Mucosa of rectum (tissue), 2 donors: ENCODE measurements around the gene AP1G1.

Source experiments
- H3K27ac ChIP-seq, 2 donors: one replicate each; pipeline ENCODE4 v1.7.0; 2013; ENCODE audit warnings: inconsistent platforms in 2 of 2, low read depth in 2 of 2, low read length in 2 of 2
- H3K27me3 ChIP-seq, 2 donors: one replicate each; pipeline ENCODE4 v1.7.0; 2013; ENCODE audit warnings: low read length in 2 of 2; ENCODE audit not compliant: control insufficient read depth in 2 of 2, insufficient read depth in 2 of 2
- H3K36me3 ChIP-seq, 2 donors: one replicate each; pipeline ENCODE4 v1.7.0; 2013; ENCODE audit warnings: low read length in 2 of 2; ENCODE audit not compliant: control insufficient read depth in 2 of 2, insufficient read depth in 2 of 2
- H3K4me1 ChIP-seq, 2 donors: one replicate each; pipeline ENCODE4 v1.7.0; 2013; ENCODE audit warnings: low read length in 2 of 2, mild to moderate bottlenecking in 1 of 2; ENCODE audit not compliant: control insufficient read depth in 2 of 2, insufficient read depth in 2 of 2
- H3K4me3 ChIP-seq, 2 donors: one replicate each; pipeline ENCODE4 v1.7.0; 2013; ENCODE audit warnings: low read length in 2 of 2
- H3K9ac ChIP-seq, 2 donors: one replicate each; pipeline ENCODE4 v1.7.0; 2013; ENCODE audit warnings: low read length in 2 of 2, low read depth in 1 of 2, mild to moderate bottlenecking in 1 of 2
- H3K9me3 ChIP-seq, 2 donors: one replicate each; pipeline ENCODE4 v1.7.0; 2013; ENCODE audit warnings: low read length in 2 of 2; ENCODE audit not compliant: control insufficient read depth in 2 of 2
- donor health status: healthy.
- donor health status: Normal muscosa, but diverticular disease.

Gene AP1G1

DNA sequence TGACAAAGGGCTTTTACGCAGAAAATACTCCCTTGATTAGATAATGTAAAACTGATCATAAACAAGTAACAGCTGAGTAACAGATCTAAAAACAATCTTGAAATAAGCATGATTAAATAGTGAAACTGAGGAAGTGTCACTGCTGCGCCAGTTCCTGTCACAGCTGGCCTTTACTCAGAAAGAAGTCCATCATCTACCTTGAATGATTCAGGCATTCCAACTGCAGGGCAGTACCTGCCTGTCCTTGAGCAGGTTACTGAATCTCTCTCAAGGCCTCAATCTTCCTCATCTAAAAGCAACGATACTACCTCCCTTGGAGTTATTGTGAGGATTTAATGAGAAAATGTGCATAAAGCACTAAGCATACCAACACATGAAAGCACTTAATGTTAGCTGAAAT lies 96.8 kb downstream of the AP1G1 start:
- Histone ChIP-seq H3K27ac (no peak overlapping the region), H3K4me3 (no peak overlapping the region), H3K9me3 (no peaks in the 10 kb centered on the region), H3K36me3 (peaks cover 8 to 9% of the 10 kb centered on the region in 2 donors), H3K4me1 (peaks cover 12 to 26% of the 10 kb centered on the region in 2 donors), H3K27me3 (no peaks in the 10 kb centered on the region), H3K9ac (no peak overlapping the region)

DNA sequence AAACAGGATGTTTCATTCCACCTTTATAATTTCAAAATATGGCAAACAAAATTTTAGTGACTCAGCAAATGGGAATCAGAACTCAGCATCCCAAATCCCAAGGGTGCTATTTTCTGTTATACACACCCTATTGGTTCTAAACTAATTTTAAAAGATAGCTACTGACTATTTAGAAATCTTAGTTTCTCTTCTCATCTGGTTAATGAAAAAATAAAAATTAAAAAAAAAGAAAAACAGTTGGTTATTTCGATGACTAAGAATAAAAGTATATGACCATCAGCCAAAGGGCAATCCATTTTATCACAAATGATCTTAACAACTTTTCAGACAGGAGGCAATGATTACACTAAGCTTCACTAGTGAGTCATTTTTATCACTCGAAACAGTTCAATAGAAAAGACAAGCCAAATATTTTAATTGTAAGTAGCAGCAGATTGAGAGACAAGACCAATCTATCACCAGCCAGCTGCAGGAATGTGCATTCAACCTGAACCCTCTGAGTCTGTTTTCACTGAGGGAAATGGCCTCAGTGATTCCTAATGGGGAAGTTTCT lies 99.3 kb downstream of the AP1G1 start:
- Histone ChIP-seq H3K9ac (no peak overlapping the region), H3K4me1 (peaks cover 12 to 26% of the 10 kb centered on the region in 2 donors), H3K9me3 (no peaks in the 10 kb centered on the region), H3K36me3 (peaks cover 4 to 6% of the 10 kb centered on the region in 2 donors), H3K27ac (peak overlapping the region; percentile 38 to 53), H3K4me3 (no peak overlapping the region), H3K27me3 (no peaks in the 10 kb centered on the region)

DNA sequence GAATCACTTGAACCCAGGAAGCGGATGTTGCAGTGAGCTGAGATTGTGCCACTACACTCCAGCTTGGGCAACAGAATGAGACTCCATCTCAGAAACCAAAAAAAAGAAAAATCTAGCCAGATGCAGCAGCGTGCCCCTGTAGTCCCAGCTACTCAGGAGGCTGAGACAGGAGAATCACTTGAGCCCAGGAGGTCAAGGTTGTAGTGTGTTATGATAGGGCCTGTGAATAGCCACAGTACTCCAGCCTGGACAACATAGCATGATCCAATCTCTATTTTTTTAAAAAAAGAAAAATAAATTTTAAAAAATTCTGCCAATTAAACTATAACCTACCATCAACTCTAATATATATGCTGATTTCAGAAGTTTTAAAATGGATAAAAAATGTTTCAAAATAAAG lies 99.9 kb downstream of the AP1G1 start:
- H3K27ac ChIP-seq, result peak overlapping the region in 1 of 2 donors; percentile 12
- H3K9ac ChIP-seq, result no peak overlapping the region
- peaks cover 4% of the 10 kb centered on the region in 2 donors for H3K36me3 ChIP-seq

DNA sequence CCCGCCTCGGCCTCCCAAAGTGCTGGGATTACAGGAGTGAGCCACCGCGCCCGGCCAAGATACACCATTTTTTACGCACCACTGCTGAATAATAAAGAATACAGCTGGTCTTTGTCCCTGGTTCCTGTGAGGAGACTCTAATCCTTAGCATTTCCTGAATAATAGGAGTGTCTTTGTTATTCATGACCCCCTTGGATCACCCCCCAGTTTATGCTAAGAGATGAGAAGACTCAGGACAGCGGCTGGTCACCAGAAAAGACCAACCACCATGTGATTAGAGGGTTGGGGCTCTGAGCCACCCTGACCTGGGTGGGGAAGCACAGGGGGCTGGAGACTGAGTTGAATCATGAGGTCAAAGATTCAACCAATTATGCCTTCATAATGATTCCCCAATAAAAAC lies 101.4 kb downstream of the AP1G1 start:
- H3K27me3 ChIP-seq, result no peaks in the 10 kb centered on the region
- H3K4me1 ChIP-seq, result peaks cover 12 to 26% of the 10 kb centered on the region in 2 donors
- H3K9ac ChIP-seq, result peak overlapping the region in 1 of 2 donors; percentile 17
- no peak overlapping the region for H3K4me3 ChIP-seq
- H3K9me3 ChIP-seq, result no peaks in the 10 kb centered on the region
- peak overlapping the region in 1 of 2 donors; percentile 62 for H3K27ac ChIP-seq
- H3K36me3 ChIP-seq, result peaks cover 0 to 4% of the 10 kb centered on the region in 2 donors

More for the DNA sequence above, 99.9 kb downstream of the AP1G1 start:
- Histone ChIP-seq H3K27me3 (no peaks in the 10 kb centered on the region), H3K4me1 (peaks cover 12 to 26% of the 10 kb centered on the region in 2 donors), H3K4me3 (no peak overlapping the region), H3K9me3 (no peaks in the 10 kb centered on the region)

DNA sequence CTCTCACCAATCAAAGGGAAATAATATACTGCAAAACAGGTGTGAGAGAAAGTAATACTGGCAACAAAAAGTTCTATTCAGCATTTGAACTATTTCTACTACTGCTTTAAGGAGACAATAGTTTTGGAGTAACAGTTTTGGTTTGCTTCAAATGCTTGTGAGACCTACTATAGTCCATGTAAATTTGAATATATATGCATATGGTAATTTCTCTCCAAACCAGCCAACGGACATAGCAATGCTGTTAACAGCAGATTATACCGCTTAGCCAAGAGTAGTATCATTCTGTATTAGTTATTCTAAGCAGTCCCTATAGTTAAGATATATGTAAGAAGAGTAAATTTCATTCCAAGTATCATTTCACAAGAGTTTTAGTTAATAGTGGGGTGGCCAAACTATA lies 102.6 kb downstream of the AP1G1 start:
- no peak overlapping the region for H3K27ac ChIP-seq
- no peak overlapping the region for H3K4me3 ChIP-seq
- no peak overlapping the region for H3K9ac ChIP-seq
- H3K9me3 ChIP-seq, result no peaks in the 10 kb centered on the region
- peaks cover 0 to 6% of the 10 kb centered on the region in 2 donors for H3K36me3 ChIP-seq
- H3K27me3 ChIP-seq, result no peaks in the 10 kb centered on the region
- peaks cover 12 to 26% of the 10 kb centered on the region in 2 donors for H3K4me1 ChIP-seq

DNA sequence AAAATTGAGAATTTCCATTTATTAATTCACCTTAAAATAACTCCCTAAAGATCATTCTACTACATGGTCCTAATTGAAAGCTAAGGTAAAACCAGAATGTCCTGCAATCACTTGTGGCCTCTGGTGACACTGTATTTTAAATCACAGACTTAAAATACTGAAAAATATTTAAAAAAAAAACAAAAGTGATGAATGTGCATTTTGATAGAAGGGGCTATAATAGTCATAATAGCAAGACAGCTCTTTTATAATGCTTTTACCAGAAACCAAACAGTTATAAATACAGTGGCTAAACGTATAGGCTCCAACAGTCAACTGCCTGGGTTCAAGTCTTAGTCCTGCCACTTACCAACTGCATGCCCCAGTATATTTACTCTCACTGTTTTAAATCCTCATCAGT lies 105.3 kb downstream of the AP1G1 start:
- Histone ChIP-seq H3K27ac (no peak overlapping the region), H3K9ac (no peak overlapping the region), H3K9me3 (no peaks in the 10 kb centered on the region), H3K4me3 (no peak overlapping the region), H3K36me3 (peaks cover 15 to 23% of the 10 kb centered on the region in 2 donors), H3K4me1 (peaks cover 7 to 13% of the 10 kb centered on the region in 2 donors), H3K27me3 (no peaks in the 10 kb centered on the region)

DNA sequence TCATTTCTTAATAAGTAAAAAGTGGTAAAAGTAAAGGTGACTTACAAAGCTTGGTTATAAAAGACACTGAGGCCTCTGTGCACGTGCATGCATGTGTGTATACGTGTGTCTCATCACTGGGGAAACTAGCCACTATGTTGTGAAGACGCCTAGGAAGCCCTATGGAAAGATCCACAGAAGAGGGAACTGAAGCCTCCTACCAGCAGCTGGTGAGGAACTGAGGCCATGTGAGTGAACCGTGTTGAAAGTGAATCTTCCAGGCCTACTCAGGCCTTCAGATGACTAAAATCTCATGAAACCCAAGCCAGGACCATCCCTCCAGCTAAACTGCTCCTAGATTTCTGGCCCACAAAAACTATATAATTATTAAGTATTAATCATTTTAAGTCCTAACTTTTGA lies 107.8 kb downstream of the AP1G1 start:
- peaks cover 18 to 21% of the 10 kb centered on the region in 2 donors for H3K36me3 ChIP-seq
- no peaks in the 10 kb centered on the region for H3K27me3 ChIP-seq
- no peaks in the 10 kb centered on the region for H3K4me1 ChIP-seq
- no peak overlapping the region for H3K27ac ChIP-seq
- no peaks in the 10 kb centered on the region for H3K9me3 ChIP-seq
- no peak overlapping the region for H3K9ac ChIP-seq
- no peak overlapping the region for H3K4me3 ChIP-seq

DNA sequence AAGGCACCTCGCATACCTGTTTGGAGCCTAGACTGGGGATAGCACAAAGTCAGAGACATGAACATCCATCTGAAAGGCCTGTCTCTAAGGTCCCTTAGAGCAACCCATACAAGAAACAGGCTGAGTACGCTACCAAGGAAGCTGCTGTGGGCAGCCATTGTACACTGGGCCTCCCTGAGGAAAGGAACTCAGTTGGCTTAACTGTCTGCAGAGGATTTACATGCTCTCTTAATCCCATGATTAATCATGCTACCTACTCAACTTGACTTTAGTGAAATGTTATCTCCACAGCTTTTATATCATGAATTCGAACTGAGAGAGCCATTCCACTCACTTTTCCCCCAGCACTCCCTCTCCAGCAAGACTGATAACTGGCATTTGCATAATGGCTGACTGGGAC lies 110.1 kb downstream of the AP1G1 start:
- no peak overlapping the region for H3K4me3 ChIP-seq

DNA sequence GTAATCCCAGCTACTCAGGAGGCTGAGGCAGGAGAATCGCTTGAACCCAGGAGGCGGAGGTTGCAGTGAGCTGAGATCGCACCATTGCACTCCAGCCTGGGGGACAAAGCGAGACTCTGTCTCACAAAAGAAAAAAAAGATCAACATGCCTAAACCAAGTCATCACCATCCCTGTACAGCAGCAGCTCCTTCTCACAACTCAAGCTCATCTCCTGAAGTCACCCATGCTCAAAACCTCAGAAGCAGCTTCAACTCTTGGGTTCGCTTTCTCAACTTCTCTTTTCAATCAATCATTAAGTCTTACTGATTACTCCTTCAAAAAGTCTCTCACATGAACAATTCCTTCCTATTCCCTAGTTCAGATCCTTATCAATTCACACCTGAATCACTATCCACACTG lies 115.5 kb downstream of the AP1G1 start:
- Histone ChIP-seq H3K4me3 (no peak overlapping the region), H3K27ac (no peak overlapping the region), H3K4me1 (no peaks in the 10 kb centered on the region)

More for the DNA sequence above, 110.1 kb downstream of the AP1G1 start:
- Histone ChIP-seq H3K4me1 (no peaks in the 10 kb centered on the region), H3K9ac (no peak overlapping the region), H3K27ac (no peak overlapping the region), H3K27me3 (no peaks in the 10 kb centered on the region), H3K36me3 (peaks cover 18 to 21% of the 10 kb centered on the region in 2 donors), H3K9me3 (no peaks in the 10 kb centered on the region)

DNA sequence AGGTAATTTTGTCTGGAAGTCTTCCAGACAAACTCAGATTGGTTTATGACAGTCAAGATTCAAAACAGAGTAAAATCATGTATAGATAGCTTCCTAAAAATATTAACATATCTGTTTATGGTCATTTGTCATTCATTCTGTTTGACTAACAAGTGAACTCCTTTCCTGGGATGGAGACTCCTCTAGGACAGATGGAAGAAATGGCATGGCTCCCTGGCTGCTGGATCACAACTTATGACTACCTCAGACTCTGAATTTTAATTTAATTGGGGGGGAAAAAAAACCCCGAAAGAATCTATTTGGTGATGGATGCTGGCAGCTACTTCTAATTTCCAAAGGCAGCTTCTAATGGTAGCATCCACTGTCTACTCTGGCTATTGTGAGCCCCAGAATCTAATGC lies 118.7 kb downstream of the AP1G1 start:
- Histone ChIP-seq H3K27ac (no peak overlapping the region), H3K36me3 (peaks cover 11 to 19% of the 10 kb centered on the region in 2 donors), H3K9me3 (no peaks in the 10 kb centered on the region), H3K4me1 (no peaks in the 10 kb centered on the region), H3K4me3 (no peak overlapping the region), H3K9ac (no peak overlapping the region), H3K27me3 (no peaks in the 10 kb centered on the region)

More for the DNA sequence above, 115.5 kb downstream of the AP1G1 start:
- Histone ChIP-seq H3K9ac (no peak overlapping the region), H3K27me3 (no peaks in the 10 kb centered on the region), H3K36me3 (peaks cover 6 to 18% of the 10 kb centered on the region in 2 donors), H3K9me3 (no peaks in the 10 kb centered on the region)
